Uterus (tissue), 4 donors: ENCODE data around the gene SKOR1. TPM values are rescaled to one million over a fixed set of nuclear protein-coding genes. Genes with fewer than 3 reads are reported as not detected.

ENCODE experiments used
- DNase-seq, 2 donors: peaks; one replicate each; pipeline ENCODE4 v3.0.0-alpha.2; 2019 to 2020
- H3K27ac ChIP-seq, 2 donors: fragments of 200-600 bp; sonication (generic); 1 replicate in 1 of 2; 2 replicates in 1 of 2; pipeline ENCODE4 v1.5.1; 2016 to 2018
- H3K27me3 ChIP-seq, 2 donors: fragments of 200-600 bp; sonication (generic); one replicate each; pipeline ENCODE4 v1.5.1; 2018 to 2019; ENCODE audit warnings: control low read depth in 1 of 2
- H3K36me3 ChIP-seq, 2 donors: fragments of 200-600 bp; sonication (generic); one replicate each; pipeline ENCODE4 v1.5.1; 2019; ENCODE audit warnings: control low read depth in 1 of 2
- H3K4me1 ChIP-seq, 2 donors: fragments of 200-600 bp; sonication (generic); one replicate each; pipeline ENCODE4 v1.5.1; 2018 to 2019; ENCODE audit warnings: control low read depth in 1 of 2
- H3K4me3 ChIP-seq, 2 donors: fragments of 200-600 bp; sonication (generic); 1 replicate in 1 of 2; 2 replicates in 1 of 2; pipeline ENCODE4 v1.5.1; 2018 to 2019; ENCODE audit warnings: mild to moderate bottlenecking in 1 of 2
- H3K9me3 ChIP-seq, 2 donors: fragments of 200-600 bp; sonication (generic); one replicate each; pipeline ENCODE4 v1.5.1; 2019; ENCODE audit warnings: control low read depth in 1 of 2
- POLR2A ChIP-seq, 2 donors: fragments of 450-650 bp; IDR thresholded peaks; one replicate each; pipeline ENCODE4 v1.6.1; 2016; ENCODE audit warnings: antibody characterized with exemption in 2 of 2, mild to moderate bottlenecking in 1 of 2, moderate library complexity in 1 of 2
- intact Hi-C: fragments of 100-400 bp; cut with DNase I; formaldehyde crosslinking; loops from one replicate; pipeline ENCODE4 v1.15.1; 2023; ENCODE audit warnings: low total_unique reads
- total RNA-seq, 4 donors: library from RNA; depleted of rRNA in 3 of 4; stranded (reverse); fragments of >200 nt in 3 of 4; gene quantifications; one replicate each; pipeline versions ENCODE4 v1.1.0 to v1.2.4, GENCODE V29; 2014 to 2023
- TF ChIP-seq, protein P1 (sequence below), 4 experiments: fragments of 200-600 bp in 2 of 4; fragments of 450-650 bp in 2 of 4; sonication (generic) in 2 of 4; IDR thresholded peaks; one replicate each; pipeline ENCODE4 v1.5.1; 2016 to 2019; ENCODE audit warnings: antibody characterized with exemption in 4 of 4, mild to moderate bottlenecking in 2 of 4, moderate library complexity in 1 of 4
- donor health status: DM: yes; HTN: yes; CAD: no.

SKOR1 gene, protein sequence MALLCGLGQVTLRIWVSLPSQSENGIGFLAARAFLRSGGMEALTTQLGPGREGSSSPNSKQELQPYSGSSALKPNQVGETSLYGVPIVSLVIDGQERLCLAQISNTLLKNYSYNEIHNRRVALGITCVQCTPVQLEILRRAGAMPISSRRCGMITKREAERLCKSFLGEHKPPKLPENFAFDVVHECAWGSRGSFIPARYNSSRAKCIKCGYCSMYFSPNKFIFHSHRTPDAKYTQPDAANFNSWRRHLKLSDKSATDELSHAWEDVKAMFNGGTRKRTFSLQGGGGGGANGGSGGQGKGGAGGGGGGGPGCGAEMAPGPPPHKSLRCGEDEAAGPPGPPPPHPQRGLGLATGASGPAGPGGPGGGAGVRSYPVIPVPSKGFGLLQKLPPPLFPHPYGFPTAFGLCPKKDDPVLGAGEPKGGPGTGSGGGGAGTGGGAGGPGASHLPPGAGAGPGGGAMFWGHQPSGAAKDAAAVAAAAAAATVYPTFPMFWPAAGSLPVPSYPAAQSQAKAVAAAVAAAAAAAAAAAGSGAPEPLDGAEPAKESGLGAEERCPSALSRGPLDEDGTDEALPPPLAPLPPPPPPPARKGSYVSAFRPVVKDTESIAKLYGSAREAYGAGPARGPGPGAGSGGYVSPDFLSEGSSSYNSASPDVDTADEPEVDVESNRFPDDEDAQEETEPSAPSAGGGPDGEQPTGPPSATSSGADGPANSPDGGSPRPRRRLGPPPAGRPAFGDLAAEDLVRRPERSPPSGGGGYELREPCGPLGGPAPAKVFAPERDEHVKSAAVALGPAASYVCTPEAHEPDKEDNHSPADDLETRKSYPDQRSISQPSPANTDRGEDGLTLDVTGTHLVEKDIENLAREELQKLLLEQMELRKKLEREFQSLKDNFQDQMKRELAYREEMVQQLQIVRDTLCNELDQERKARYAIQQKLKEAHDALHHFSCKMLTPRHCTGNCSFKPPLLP
- 1 to 10 TPM in 1 of 4 donors, under 1 TPM in 2, not detected in 1; 0.35 to 1.7 (median 0.77) TPM for total RNA-seq

DNA sequence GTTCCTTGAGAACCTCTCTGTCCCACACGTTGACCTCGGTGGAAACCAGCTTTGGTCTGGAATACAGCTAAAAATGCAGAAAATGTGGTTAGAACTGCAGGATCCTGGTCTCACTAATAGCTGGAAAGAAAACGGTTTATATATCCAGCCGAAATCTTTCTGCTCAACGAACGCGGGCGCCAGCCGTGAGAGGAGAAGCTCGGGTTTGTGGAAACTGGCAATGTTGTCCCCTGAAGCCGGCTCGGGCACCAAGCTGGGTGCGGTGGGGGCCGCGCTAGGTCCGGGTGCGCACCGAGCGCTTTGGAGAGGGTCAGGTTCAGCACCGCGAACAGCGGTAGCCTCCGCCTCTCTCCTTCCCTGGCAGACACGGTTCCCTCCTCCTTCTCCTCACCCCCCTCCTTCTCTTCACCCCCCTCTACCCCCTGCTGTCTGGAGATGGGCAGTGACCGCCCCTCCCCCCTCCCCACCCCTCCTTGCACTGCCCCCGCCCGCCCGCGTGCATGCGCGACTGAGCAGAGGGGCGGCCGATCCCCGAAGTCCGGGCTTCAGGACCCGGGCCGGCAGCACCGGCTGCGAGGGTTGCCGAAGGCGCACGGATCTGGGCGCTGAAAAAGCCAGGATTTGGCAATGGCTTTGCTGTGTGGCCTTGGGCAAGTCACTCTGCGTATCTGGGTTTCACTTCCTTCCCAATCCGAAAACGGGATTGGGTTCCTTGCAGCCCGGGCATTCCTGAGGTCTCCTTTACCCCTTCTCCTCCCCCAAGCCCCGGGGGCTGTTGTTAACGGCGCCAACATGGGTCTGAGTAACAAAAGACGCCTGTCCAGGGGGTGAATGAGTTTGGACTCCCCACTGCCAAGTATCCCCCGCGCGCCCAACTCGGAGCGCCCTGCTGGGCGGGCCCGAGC lies at the start of gene SKOR1:
Gene SKOR1 (plus strand): TSS at position 534 of the 905 bp plus-strand sequence. CDS start 94 bp downstream, at position 628.
- intact Hi-C loops, result no loop called here
- TF ChIP-seq, protein P1, sequence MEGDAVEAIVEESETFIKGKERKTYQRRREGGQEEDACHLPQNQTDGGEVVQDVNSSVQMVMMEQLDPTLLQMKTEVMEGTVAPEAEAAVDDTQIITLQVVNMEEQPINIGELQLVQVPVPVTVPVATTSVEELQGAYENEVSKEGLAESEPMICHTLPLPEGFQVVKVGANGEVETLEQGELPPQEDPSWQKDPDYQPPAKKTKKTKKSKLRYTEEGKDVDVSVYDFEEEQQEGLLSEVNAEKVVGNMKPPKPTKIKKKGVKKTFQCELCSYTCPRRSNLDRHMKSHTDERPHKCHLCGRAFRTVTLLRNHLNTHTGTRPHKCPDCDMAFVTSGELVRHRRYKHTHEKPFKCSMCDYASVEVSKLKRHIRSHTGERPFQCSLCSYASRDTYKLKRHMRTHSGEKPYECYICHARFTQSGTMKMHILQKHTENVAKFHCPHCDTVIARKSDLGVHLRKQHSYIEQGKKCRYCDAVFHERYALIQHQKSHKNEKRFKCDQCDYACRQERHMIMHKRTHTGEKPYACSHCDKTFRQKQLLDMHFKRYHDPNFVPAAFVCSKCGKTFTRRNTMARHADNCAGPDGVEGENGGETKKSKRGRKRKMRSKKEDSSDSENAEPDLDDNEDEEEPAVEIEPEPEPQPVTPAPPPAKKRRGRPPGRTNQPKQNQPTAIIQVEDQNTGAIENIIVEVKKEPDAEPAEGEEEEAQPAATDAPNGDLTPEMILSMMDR (IDR thresholded peaks at IDR 0.05), result no peak
- no peak for TF ChIP-seq POLR2A (IDR thresholded peaks at IDR 0.05)
- DNase-seq, result no peak
- Histone ChIP-seq H3K27me3 (peaks cover 57 to 78% of the 10 kb centered on the region in 2 donors), H3K9me3 (no peaks in the 10 kb centered on the region), H3K4me1 (peaks cover 0 to 24% of the 10 kb centered on the region in 2 donors), H3K4me3 (no peak within 1 kb of the TSS), H3K36me3 (no peaks in the 10 kb centered on the region), H3K27ac (no peak within 1 kb of the TSS)

DNA sequence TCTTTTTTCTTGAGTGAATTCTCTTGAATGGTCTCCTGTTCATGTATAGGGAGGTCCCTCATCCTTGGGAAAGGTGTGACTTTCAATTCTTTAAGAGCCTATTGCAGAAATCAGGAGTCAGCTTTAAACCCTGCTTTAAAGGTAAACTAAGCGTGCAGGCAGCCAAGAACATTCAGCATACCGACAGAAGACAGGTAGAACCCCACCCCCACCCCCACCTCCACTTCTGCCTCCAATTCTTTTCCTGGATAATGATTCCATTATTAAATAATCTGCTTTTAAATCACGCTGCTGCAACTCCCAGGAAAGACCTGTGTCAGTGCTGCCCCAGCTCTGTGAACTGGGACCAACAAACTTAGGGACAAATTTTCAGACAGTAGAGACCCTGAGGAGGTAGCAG lies 49.3 kb upstream of the SKOR1 start:
- H3K4me1 ChIP-seq, result no peaks in the 10 kb centered on the region
- no peak for DNase-seq
- no peaks in the 10 kb centered on the region for H3K36me3 ChIP-seq
- H3K27me3 ChIP-seq, result no peaks in the 10 kb centered on the region
- H3K9me3 ChIP-seq, result no peaks in the 10 kb centered on the region
- no peak overlapping the region for H3K27ac ChIP-seq
- intact Hi-C loops, result no loop called here
- no peak for TF ChIP-seq POLR2A (IDR thresholded peaks at IDR 0.05)
- TF ChIP-seq, protein P1 (IDR thresholded peaks at IDR 0.05), result no peak
- H3K4me3 ChIP-seq, result no peak overlapping the region

DNA sequence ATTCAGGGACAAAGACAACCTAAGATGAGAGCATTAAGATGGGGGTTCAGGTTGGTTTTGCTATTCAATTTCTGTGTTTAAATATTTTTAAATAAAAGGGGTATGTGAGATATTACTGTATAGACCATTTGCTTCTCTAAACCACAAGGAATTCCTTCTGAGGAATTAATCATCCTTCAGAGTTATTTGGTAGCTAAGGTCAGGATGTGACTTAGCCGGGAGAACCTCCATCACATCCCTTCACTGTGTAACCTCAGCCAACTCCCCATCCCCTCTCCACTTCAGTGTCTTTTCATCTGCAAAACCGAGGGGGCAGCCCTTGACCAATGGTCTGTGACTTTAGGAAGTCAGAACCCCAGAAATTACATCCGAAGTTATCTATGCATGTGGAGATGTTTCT lies 48.7 kb upstream of the SKOR1 start:
- H3K4me3 ChIP-seq, result no peak overlapping the region
- no peaks in the 10 kb centered on the region for H3K27me3 ChIP-seq
- no peak for DNase-seq
- no peak for TF ChIP-seq POLR2A (IDR thresholded peaks at IDR 0.05)
- TF ChIP-seq, protein P1 (IDR thresholded peaks at IDR 0.05), result no peak
- no peaks in the 10 kb centered on the region for H3K9me3 ChIP-seq
- H3K36me3 ChIP-seq, result no peaks in the 10 kb centered on the region
- H3K4me1 ChIP-seq, result no peaks in the 10 kb centered on the region
- H3K27ac ChIP-seq, result no peak overlapping the region
- intact Hi-C loops, result no loop called here

DNA sequence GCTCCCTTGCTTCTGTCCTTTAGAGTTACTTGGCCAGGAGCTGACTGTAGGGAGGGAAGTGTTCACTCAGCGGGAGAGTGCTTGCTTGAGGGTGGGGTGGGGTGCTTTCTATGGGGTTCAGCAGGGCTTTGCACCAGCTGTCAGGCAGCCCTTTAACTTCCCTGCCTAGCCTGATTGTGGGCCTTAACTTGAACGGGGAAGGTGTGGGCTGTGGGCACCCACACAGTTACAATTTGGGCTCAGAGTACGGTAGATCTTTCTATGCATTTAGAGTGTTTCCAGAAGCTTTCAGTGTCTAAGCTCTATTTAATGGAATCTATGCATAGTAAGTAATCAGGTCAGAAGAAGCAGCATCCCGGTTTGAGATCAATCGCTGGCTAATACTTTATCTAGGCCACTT lies 48.2 kb upstream of the SKOR1 start:
- Histone ChIP-seq H3K4me3 (no peak overlapping the region), H3K36me3 (no peaks in the 10 kb centered on the region), H3K27ac (no peak overlapping the region), H3K27me3 (no peaks in the 10 kb centered on the region), H3K4me1 (no peaks in the 10 kb centered on the region), H3K9me3 (no peaks in the 10 kb centered on the region)
- no peak for DNase-seq
- TF ChIP-seq, protein P1 (IDR thresholded peaks at IDR 0.05), result no peak
- TF ChIP-seq POLR2A (IDR thresholded peaks at IDR 0.05), result no peak
- intact Hi-C loops, result no loop called here
